Mucosa of rectum (tissue), 2 donors: ENCODE data around the gene ABCD2.
"Not testable (repeated sequence)": the region's sequence is repeated elsewhere in the genome, so short reads cannot be mapped to it uniquely, and the experiment has no call there.

Experiments used
- H3K27ac ChIP-seq, 2 donors: one replicate each; pipeline ENCODE4 v1.7.0; 2013; ENCODE audit warnings: inconsistent platforms in 2 of 2, low read depth in 2 of 2, low read length in 2 of 2
- H3K27me3 ChIP-seq, 2 donors: one replicate each; pipeline ENCODE4 v1.7.0; 2013; ENCODE audit warnings: low read length in 2 of 2; ENCODE audit not compliant: control insufficient read depth in 2 of 2, insufficient read depth in 2 of 2
- H3K36me3 ChIP-seq, 2 donors: one replicate each; pipeline ENCODE4 v1.7.0; 2013; ENCODE audit warnings: low read length in 2 of 2; ENCODE audit not compliant: control insufficient read depth in 2 of 2, insufficient read depth in 2 of 2
- H3K4me1 ChIP-seq, 2 donors: one replicate each; pipeline ENCODE4 v1.7.0; 2013; ENCODE audit warnings: low read length in 2 of 2, mild to moderate bottlenecking in 1 of 2; ENCODE audit not compliant: control insufficient read depth in 2 of 2, insufficient read depth in 2 of 2
- H3K4me3 ChIP-seq, 2 donors: one replicate each; pipeline ENCODE4 v1.7.0; 2013; ENCODE audit warnings: low read length in 2 of 2
- H3K9ac ChIP-seq, 2 donors: one replicate each; pipeline ENCODE4 v1.7.0; 2013; ENCODE audit warnings: low read length in 2 of 2, low read depth in 1 of 2, mild to moderate bottlenecking in 1 of 2
- H3K9me3 ChIP-seq, 2 donors: one replicate each; pipeline ENCODE4 v1.7.0; 2013; ENCODE audit warnings: low read length in 2 of 2; ENCODE audit not compliant: control insufficient read depth in 2 of 2
- donor health status: healthy.
- donor health status: Normal muscosa, but diverticular disease.

ABCD2 gene

DNA sequence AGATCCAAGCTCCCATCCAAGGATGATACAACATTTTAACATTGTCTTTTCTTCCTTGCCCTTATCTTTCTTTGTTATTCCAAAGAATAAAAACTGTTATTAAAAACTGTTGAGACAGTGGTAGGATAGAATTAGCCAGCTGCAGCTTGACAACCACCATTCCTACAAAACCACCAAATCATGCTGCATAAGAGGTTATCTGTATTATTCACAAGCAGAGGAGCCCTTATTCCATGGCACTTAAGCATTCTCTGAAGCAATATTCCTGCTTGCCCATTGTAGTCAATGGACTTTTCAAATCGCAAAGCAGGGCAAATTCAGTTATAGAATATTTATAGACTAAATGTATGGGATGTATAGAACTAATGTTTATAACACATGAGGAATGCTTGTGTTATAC lies 3.4 kb downstream of the ABCD2 start:
- Histone ChIP-seq H3K36me3 (no peaks in the 10 kb centered on the region), H3K27ac (no peak overlapping the region), H3K27me3 (no peaks in the 10 kb centered on the region), H3K9me3 (no peaks in the 10 kb centered on the region), H3K9ac (no peak overlapping the region), H3K4me3 (peak overlapping the region in 1 of 2 donors; percentile 23), H3K4me1 (peaks cover 0 to 6% of the 10 kb centered on the region in 2 donors)

DNA sequence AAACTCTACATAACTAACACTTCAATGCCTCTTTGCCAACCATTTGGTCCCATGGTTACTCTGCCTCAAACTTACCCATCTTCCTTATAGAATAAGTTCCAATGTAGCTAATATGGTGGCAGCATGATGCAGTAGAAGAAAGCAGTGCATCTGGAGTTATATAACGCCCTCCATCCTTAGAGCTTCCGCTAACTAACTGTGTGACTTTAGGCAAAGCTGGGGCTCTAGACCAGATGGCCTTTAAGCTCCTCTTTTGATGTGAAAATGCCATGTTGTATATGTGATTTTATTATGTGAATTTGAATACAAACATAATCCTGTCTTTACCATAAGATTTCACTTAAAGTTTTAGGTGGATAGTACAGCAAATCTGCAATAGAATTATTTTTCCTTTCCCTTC lies 6.1 kb downstream of the ABCD2 start:
- H3K27me3 ChIP-seq: no peaks in the 10 kb centered on the region
- no peaks in the 10 kb centered on the region for H3K9me3 ChIP-seq
- no peak overlapping the region for H3K4me3 ChIP-seq
- H3K36me3 ChIP-seq: no peaks in the 10 kb centered on the region
- no peaks in the 10 kb centered on the region for H3K4me1 ChIP-seq
- no peak overlapping the region for H3K27ac ChIP-seq
- H3K9ac ChIP-seq: no peak overlapping the region

DNA sequence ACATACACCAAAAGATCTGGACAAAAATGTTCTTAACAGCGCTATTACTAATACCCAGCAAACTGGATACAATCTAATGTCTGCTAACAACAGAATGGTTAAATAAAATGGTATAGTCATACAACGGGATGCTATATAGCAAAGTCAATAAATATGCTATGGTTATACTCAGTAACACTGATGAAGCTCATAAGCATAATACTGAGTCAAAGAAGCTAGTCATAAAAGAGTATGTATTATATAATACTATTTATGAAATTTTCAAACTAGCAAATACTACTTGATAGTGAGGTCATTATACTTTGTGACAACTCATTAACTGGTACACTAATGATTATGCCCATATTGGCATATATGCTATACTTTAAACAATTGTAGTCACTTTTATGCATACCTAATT lies 7.4 kb downstream of the ABCD2 start:
- Histone ChIP-seq H3K9ac (no peak overlapping the region), H3K36me3 (no peaks in the 10 kb centered on the region)

DNA sequence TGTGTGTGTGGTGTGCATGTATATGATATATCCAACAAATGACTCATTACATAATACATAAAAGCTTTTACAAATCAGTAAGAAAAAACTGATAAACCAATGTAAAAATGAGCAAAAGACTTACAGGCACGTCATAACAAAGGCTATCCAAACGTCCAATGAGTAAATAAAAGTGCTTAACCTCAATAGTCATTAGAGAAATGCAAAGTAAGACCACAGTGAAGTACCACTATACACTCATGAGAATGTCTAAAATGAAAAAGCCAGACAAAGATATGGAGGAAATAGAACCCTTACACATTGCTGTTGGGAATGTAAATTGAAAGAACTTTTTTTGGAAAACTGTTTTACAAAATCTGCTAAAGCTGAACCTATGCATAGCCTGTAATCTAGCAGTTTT lies 7.8 kb downstream of the ABCD2 start:
- H3K27ac ChIP-seq: no peak overlapping the region
- no peak overlapping the region for H3K9ac ChIP-seq
- H3K4me3 ChIP-seq: no peak overlapping the region
- no peaks in the 10 kb centered on the region for H3K9me3 ChIP-seq
- H3K4me1 ChIP-seq: no peaks in the 10 kb centered on the region
- H3K27me3 ChIP-seq: no peaks in the 10 kb centered on the region
- peaks cover 0 to under 1% of the 10 kb centered on the region in 2 donors for H3K36me3 ChIP-seq

More for the DNA sequence above, 7.4 kb downstream of the ABCD2 start:
- Histone ChIP-seq H3K4me1 (no peaks in the 10 kb centered on the region), H3K9me3 (no peaks in the 10 kb centered on the region), H3K27ac (no peak overlapping the region), H3K4me3 (no peak overlapping the region), H3K27me3 (no peaks in the 10 kb centered on the region)

DNA sequence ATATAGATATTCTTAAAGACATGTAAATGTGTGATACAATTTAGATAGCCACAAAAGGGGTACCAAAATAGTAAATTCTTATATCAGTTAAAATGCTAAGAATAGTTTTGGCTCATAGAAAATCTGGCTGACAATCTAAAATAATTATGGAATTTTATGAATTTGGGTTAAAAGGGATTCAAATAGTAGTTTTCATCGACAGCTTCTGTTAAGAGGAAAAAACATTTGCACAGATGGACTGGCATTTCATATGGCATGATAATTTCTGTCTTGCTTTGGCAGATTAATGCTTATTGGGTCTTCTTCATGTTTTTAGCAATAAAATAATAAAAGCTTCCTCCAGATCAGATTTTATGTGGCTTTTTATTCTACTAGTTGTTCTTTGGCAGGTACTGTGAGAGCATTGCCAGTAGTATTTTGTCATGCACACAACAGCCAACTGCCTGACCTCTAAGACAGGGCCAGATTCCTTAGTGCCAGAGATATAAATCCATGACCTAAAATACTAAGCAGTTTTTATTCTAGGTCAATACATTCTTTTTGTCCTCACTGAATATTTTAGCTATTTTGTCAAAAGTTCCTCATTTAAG lies 9.1 kb downstream of the ABCD2 start:
- Histone ChIP-seq H3K36me3 (peaks cover 0 to 3% of the 10 kb centered on the region in 2 donors), H3K9ac (no peak overlapping the region), H3K27ac (no peak overlapping the region), H3K9me3 (no peaks in the 10 kb centered on the region), H3K4me3 (no peak overlapping the region), H3K4me1 (no peaks in the 10 kb centered on the region), H3K27me3 (no peaks in the 10 kb centered on the region)

DNA sequence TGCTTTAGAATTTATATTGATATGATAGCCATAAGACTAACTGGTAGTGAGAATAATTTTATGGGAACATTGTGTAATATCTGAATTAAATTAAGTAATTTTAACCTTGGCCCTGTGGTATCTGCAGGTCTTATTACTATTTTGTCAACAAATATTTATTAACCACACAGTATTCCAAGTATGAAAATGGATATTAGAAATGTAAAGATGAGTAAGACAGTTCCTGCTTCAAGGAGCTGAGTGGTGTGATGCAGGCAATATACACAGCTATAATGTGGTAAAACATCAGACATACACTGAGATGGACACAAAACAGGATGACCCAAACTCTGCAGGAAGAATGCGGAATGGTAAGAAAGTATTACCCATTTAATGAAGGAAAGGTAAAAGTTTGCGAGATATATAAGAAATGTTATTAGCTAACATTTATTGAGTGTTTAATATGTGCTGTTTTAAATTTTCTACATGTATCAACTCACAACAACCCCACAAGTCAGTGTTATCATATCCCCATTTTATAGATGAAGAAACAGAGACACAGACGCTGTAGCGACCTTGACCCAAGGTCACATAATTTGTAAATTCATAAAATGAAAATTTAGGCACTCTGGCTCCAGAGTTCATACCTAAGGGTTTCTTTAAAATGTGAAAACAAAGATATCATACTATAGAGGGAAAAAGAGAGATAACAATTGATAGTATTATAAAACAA lies 12.7 kb downstream of the ABCD2 start:
- Histone ChIP-seq H3K4me1 (no peaks in the 10 kb centered on the region), H3K27ac (no peak overlapping the region), H3K9me3 (no peaks in the 10 kb centered on the region), H3K36me3 (peaks cover 0 to 3% of the 10 kb centered on the region in 2 donors), H3K9ac (no peak overlapping the region), H3K4me3 (no peak overlapping the region), H3K27me3 (no peaks in the 10 kb centered on the region)

DNA sequence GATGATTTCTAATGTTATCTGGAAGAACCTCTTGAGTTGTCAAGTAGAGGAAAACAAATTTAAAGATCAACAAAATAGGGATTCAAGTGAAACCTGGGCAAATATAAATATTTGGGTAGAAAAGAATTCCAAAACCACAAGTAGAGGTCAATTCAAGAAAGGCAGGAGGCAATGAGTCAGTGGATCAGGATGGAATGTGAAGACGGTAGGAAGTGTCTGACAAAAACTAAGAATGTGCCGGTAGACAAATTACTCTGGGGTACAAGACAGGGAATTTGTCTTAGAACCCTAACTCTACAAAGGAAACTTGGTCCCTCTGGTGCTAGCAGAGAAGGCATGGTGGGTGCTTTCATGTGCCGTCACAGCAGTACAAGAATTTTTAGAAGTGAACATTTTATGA lies 13.6 kb downstream of the ABCD2 start:
- Histone ChIP-seq H3K9ac (no peak overlapping the region), H3K9me3 (no peaks in the 10 kb centered on the region), H3K4me3 (no peak overlapping the region), H3K27ac (no peak overlapping the region), H3K4me1 (no peaks in the 10 kb centered on the region), H3K36me3 (peaks cover 0 to 3% of the 10 kb centered on the region in 2 donors), H3K27me3 (no peaks in the 10 kb centered on the region)

DNA sequence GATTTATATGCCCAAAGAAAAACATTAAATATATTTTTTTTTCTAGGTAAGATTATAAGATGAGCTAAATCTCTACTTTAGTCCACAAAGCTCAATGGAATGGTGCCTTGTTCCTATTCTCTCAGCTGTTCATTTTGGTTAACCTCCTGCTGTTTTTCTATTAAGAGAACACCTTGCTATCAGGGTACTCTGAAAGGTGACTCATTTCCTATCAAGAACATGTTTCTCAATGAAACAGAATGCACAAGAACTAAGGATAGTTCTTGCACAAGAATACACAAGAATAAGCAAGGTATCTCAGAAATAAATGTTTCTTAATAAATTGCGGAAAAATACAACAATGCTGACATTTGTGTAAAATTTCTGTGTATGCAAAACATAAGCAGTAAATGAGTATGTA lies 14.1 kb downstream of the ABCD2 start:
- H3K9ac ChIP-seq: no peak overlapping the region
- peaks cover 0 to 3% of the 10 kb centered on the region in 2 donors for H3K36me3 ChIP-seq
- H3K9me3 ChIP-seq: no peaks in the 10 kb centered on the region
- no peak overlapping the region for H3K27ac ChIP-seq
- no peaks in the 10 kb centered on the region for H3K27me3 ChIP-seq
- H3K4me3 ChIP-seq: no peak overlapping the region
- H3K4me1 ChIP-seq: no peaks in the 10 kb centered on the region

DNA sequence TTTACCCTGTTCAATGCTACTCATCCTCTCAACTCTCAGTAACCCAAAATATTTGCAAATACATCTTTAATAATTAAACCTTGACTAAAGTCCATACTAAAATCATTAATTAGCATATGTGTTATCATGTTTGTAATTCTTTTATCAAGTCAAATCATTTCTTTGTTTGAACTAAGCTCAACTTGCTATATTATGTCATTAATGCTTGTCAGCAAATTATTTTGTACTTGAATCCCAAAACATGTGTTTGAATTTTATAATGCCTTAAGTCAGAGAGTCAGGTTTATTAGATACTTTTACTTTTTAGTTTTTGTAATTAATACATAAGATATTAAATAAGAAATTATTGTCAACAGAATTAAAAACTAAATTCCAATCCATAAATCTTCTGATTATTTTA lies 16.5 kb downstream of the ABCD2 start:
- Histone ChIP-seq H3K4me3 (no peak overlapping the region), H3K9me3 (no peaks in the 10 kb centered on the region), H3K36me3 (peaks cover 0 to 3% of the 10 kb centered on the region in 2 donors), H3K27ac (no peak overlapping the region), H3K27me3 (no peaks in the 10 kb centered on the region), H3K9ac (no peak overlapping the region), H3K4me1 (no peaks in the 10 kb centered on the region)

DNA sequence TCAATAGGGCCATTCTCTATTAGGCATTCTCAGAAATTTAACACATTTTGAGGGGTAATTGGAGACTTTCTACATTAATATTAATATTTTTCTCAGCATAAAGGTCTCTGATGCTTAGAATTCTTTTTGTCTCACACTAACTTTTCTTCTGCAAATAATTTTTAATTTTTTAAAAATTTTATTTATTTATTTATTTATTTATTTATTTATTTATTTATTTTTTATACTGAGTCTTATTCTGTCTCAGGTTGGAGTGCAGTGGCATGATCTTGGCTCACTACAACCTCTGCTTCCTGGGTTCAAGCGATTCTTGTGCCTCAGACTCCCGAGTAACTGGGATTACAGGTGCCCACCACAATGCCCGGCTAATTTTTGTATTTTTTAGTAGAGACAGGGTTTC lies 17.7 kb downstream of the ABCD2 start:
- H3K9ac ChIP-seq, H3K4me3 ChIP-seq, H3K27me3 ChIP-seq, H3K36me3 ChIP-seq, H3K27ac ChIP-seq, H3K4me1 ChIP-seq, H3K9me3 ChIP-seq: not testable (repeated sequence)
